C4-2B (cell line): ENCODE data around the gene RAB36.

Source experiments
- ZFX ChIP-seq: fragments of 450-650 bp; IDR thresholded peaks from 2 replicates; pipeline ENCODE4 v1.6.1; 2017
- TF ChIP-seq, protein P1 (sequence below): fragments of 450-650 bp; conservative IDR thresholded peaks from 2 replicates; pipeline ENCODE4 v1.5.1; 2017; ENCODE audit warnings: mild to moderate bottlenecking

- TF ChIP-seq, protein P1, sequence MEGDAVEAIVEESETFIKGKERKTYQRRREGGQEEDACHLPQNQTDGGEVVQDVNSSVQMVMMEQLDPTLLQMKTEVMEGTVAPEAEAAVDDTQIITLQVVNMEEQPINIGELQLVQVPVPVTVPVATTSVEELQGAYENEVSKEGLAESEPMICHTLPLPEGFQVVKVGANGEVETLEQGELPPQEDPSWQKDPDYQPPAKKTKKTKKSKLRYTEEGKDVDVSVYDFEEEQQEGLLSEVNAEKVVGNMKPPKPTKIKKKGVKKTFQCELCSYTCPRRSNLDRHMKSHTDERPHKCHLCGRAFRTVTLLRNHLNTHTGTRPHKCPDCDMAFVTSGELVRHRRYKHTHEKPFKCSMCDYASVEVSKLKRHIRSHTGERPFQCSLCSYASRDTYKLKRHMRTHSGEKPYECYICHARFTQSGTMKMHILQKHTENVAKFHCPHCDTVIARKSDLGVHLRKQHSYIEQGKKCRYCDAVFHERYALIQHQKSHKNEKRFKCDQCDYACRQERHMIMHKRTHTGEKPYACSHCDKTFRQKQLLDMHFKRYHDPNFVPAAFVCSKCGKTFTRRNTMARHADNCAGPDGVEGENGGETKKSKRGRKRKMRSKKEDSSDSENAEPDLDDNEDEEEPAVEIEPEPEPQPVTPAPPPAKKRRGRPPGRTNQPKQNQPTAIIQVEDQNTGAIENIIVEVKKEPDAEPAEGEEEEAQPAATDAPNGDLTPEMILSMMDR: no peak
- peak; percentile 89; the same call in 1 of the 2 replicates for TF ChIP-seq ZFX
Measured at GRCh38 chr22:23144932-23145877, at the start of gene RAB36.
